Measurements from ENCODE around the gene MYL10. TPM values are rescaled to one million over a fixed set of nuclear protein-coding genes. Genes with fewer than 3 reads are reported as not detected.

MYL10 gene
- total and polyA plus RNA-seq, 2 donors (not counting 3 experiments of a cell fraction or from before 2014, with no cell fraction given), result not detected

DNA sequence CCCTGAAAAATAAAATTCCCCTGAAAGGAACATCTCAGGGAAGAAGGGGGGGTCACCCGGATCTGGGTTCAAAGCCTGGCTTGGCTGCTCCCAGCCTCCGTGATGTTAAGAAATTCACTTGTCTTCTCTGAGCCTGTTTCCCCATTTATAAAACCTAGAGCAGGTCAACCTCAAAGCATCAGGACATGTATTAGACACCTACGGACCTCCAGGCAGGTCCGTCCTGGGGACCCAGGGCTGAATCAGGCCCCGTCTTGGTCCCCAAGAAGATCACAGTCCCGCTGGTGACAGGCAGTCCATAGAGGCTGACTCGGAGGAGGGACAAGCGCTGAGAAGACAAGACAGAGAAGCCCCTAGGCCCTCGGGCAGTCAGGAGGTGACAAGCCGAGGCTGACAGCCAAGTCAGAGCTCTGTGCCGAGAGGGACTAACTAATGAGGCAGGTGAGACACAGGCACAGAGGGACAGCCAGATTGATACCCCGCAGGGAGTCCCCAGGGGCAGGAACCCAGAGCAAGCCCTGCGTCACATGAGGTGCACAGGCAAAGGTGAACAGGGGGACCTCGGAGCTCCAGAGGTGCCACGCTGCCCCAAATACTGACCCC is 2.9 kb downstream of the MYL10 start:
- H4K20me1 ChIP-seq (replicated peaks; ENCODE audit: control insufficient read depth, extremely low read depth, insufficient read depth, low read length), result no peaks in the 10 kb centered on the region
- no peak overlapping the region for H3K27ac ChIP-seq (ENCODE audit: insufficient read depth, low read depth, low read length)
- no peaks in the 10 kb centered on the region for H3K9me3 ChIP-seq (replicated peaks; ENCODE audit: control insufficient read depth, insufficient read depth, low read length)
- H3K9ac ChIP-seq (replicated peaks; ENCODE audit: extremely low read depth, insufficient read depth, low read length), result no peak overlapping the region
- H3K36me3 ChIP-seq (ENCODE audit: control insufficient read depth in 2 of 2, extremely low read depth in 1 of 2, insufficient read depth in 2 of 2, low read length in 2 of 2), result no peaks in the 10 kb centered on the region
- FAIRE-seq (no peak), DNase-seq (ENCODE audit: low read depth, low spot score) (no peak)
- no peaks in the 10 kb centered on the region for H3K79me2 ChIP-seq (ENCODE audit: control insufficient read depth, insufficient read depth, low read length)
- peaks cover 9% of the 10 kb centered on the region for H3K4me1 ChIP-seq (ENCODE audit: control insufficient read depth, extremely low read depth, insufficient read depth, low read length)
- H2AFZ ChIP-seq (ENCODE audit: low read depth, low read length), result no peak overlapping the region
- TF ChIP-seq GATA2 (IDR thresholded peaks at IDR 0.05; ENCODE audit: insufficient read depth, insufficient read length, low read depth, low read length), result no peak
- TF ChIP-seq CTCF (IDR thresholded peaks at IDR 0.05; ENCODE audit: extremely low read depth in 1 of 2, insufficient read depth in 1 of 2, low read depth in 1 of 2, low read length in 2 of 2), result no peak
- TF ChIP-seq EZH2 (IDR thresholded peaks at IDR 0.05; ENCODE audit: borderline replicate concordance, low read depth, low read length, severe bottlenecking), result no peak
- TF ChIP-seq POLR2A (IDR thresholded peaks at IDR 0.05; ENCODE audit: low read depth, low read length), result no peak
- TF ChIP-seq FOS (IDR thresholded peaks at IDR 0.05; ENCODE audit: borderline replicate concordance, insufficient read depth, low read length), result no peak
- no peak for TF ChIP-seq MAX (IDR thresholded peaks at IDR 0.05; ENCODE audit: insufficient read depth, insufficient read length)
- H3K4me3 ChIP-seq (replicated peaks in 1 of 3; ENCODE audit: insufficient read depth in 1 of 3, low read depth in 1 of 3, low read length in 3 of 3), result no peak overlapping the region
- H3K4me2 ChIP-seq (ENCODE audit: insufficient read depth, low read length), result no peak overlapping the region
- POLR2A ChIA-PET, result no interaction called here
- H3K27me3 ChIP-seq (ENCODE audit: control insufficient read depth in 2 of 2, insufficient read depth in 2 of 2, low read length in 2 of 2), result peaks cover 0 to 7% of the 10 kb centered on the region in 2 experiments
- CTCF ChIA-PET, result no interaction called here
- dilution Hi-C loops (cut with MboI; ENCODE audit: extremely low pct_ligation_motif_present, low sequenced_read_pairs), result no loop called here
- no TSS peak for BruUV-seq (replicated peaks)
- no peaks in the 10 kb centered on the region for H3K9me1 ChIP-seq (replicated peaks; ENCODE audit: control insufficient read depth, extremely low read depth, insufficient read depth, low read length)
- intact Hi-C loops (cut with micrococcal nuclease), result no loop called here

Measured in endothelial cell of umbilical vein (primary cell).